ENCODE measurements around the gene CDH23.

CDH23 gene

DNA sequence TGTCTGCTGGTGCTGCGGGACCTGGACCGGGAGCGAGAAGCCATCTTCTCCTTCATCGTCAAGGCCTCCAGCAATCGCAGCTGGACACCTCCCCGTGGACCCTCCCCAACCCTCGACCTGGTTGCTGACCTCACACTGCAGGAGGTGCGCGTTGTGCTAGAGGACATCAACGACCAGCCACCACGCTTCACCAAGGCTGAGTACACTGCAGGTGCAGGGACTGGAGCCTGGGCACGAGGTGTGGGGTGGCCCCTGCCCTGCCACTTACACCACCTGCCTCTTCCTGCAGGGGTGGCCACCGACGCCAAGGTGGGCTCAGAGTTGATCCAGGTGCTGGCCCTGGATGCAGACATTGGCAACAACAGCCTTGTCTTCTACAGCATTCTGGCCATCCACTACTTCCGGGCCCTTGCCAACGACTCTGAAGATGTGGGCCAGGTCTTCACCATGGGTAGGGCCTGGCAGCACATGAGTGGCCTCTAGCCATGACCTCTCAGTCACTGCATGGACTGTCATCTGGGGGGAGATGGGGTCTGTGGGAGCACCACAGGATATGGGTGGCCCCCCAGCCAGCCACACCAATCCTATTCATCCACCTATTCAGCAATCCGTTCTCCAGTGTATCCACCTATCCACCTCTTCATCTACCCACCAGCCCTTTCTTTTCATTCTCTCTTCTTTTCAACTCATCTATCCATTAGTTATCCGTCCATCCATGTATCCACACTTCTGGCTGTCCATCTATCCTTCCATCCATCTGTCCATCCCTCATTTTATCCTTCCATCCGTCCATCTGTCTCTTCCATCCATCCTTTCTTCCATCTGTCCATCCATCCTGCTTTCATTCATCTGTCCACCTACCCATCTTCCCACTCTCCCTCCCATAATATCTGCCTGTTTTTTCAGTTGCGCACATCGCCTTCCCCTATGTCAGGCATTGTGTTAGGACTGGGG is 411.1 kb downstream of the CDH23 start:
- Histone ChIP-seq H3K9me3 (no peaks in the 10 kb centered on the region), H3K4me3 (no peak overlapping the region), H3K27ac (no peak overlapping the region), H3K27me3 (peaks cover 0 to 5% of the 10 kb centered on the region in 2 donors), H3K4me1 (peaks cover 0 to 7% (median 3%) of the 10 kb centered on the region in 4 donors), H3K36me3 (no peaks in the 10 kb centered on the region)
- no peak for DNase-seq
- TF ChIP-seq, protein P1, sequence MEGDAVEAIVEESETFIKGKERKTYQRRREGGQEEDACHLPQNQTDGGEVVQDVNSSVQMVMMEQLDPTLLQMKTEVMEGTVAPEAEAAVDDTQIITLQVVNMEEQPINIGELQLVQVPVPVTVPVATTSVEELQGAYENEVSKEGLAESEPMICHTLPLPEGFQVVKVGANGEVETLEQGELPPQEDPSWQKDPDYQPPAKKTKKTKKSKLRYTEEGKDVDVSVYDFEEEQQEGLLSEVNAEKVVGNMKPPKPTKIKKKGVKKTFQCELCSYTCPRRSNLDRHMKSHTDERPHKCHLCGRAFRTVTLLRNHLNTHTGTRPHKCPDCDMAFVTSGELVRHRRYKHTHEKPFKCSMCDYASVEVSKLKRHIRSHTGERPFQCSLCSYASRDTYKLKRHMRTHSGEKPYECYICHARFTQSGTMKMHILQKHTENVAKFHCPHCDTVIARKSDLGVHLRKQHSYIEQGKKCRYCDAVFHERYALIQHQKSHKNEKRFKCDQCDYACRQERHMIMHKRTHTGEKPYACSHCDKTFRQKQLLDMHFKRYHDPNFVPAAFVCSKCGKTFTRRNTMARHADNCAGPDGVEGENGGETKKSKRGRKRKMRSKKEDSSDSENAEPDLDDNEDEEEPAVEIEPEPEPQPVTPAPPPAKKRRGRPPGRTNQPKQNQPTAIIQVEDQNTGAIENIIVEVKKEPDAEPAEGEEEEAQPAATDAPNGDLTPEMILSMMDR (IDR thresholded peaks at IDR 0.05) = no peak
- intact Hi-C loops (cut with DNase I; ENCODE audit: low total_unique reads) = no loop called here

DNA sequence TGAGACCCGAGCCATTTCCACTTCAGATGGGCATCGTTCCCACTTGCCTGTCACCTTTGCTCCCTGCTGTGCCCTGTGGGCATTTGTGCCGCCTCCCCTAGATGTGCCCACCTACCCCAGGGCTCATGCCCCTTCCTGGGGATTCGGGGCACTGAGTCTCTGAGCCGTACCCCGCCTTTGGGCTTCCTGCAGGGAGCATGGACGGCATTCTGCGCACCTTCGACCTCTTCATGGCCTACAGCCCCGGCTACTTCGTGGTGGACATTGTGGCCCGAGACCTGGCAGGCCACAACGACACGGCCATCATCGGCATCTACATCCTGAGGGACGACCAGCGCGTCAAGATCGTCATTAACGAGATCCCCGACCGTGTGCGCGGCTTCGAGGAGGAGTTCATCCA is 412.9 kb downstream of the CDH23 start:
- Histone ChIP-seq H3K4me3 (no peak overlapping the region), H3K27me3 (peaks cover 0 to 5% of the 10 kb centered on the region in 2 donors), H3K27ac (no peak overlapping the region), H3K9me3 (no peaks in the 10 kb centered on the region), H3K4me1 (peaks cover 0 to 7% (median 3%) of the 10 kb centered on the region in 4 donors), H3K36me3 (no peaks in the 10 kb centered on the region)
- TF ChIP-seq, protein P1 (IDR thresholded peaks at IDR 0.05) = no peak
- DNase-seq = no peak
- intact Hi-C loops (cut with DNase I; ENCODE audit: low total_unique reads) = loop anchor here (5.0 kb wide), 3 partner anchors 107 to 492 kb away; partner anchors contain the start of gene SLC29A3

DNA sequence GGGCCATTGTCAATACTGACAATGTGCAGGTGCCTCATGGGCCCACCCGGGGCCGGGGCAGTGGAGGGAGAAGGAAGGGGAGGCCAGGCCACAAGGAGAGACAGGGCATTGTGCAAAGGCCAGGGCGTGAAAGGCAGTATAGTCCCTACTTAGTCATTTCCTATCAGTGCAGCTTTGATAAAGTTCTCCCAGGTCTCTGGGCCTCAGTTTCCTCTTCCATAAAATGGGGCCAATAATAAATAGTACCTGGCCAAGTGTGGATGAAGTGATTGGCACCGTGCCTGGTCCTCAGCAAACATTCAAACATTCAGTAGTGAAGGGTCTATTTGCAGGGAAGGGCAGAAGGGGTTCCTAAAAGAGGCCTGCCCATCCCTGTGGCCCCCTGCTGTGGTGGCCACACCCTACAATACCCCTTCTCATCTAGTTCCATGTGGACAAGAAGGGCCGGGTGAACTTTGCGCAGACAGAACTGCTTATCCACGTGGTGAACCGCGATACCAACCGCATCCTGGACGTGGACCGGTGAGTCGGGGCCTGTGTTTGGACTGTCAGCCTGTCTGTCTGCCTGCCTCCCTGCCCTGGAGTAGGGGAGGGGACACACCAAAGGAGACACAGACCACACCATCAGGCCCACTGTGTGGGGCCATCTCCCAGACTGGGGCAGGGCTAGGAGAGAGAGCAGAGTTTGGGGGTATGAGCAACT is 413.5 kb downstream of the CDH23 start:
- intact Hi-C loops (cut with DNase I; ENCODE audit: low total_unique reads) = loop anchor here (5.0 kb wide), 3 partner anchors 108 to 493 kb away; partner anchors contain the start of gene SLC29A3
- DNase-seq = no peak

DNA sequence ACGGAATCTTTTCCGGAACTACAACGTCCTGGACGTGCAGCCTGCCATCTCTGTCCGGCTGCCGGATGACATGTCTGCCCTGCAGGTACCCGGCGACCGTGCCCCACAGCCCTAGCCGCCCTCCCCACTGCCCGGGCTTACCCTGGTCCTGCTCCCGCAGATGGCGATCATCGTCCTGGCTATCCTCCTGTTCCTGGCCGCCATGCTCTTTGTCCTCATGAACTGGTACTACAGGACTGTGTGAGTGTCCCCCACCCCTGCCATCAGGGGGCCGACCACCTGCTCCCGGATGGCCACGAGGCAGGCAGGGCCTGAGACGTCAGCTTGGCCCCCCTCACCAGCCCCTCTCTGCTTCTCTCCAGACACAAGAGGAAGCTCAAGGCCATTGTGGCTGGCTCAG is 414.6 kb downstream of the CDH23 start:
- H3K4me3 ChIP-seq = no peak overlapping the region
- no peak for DNase-seq

More for the DNA sequence above, 413.5 kb downstream of the CDH23 start:
- TF ChIP-seq, protein P1 (IDR thresholded peaks at IDR 0.05) = no peak
- H3K4me1 ChIP-seq = peaks cover 0 to 7% (median 3%) of the 10 kb centered on the region in 4 donors
- H3K36me3 ChIP-seq = peaks cover 0 to 5% (median 5%) of the 10 kb centered on the region in 3 donors
- H3K27me3 ChIP-seq = peaks cover 0 to 5% of the 10 kb centered on the region in 2 donors
- H3K4me3 ChIP-seq = no peak overlapping the region
- H3K9me3 ChIP-seq = no peaks in the 10 kb centered on the region
- H3K27ac ChIP-seq = no peak overlapping the region

More for the DNA sequence above, 414.6 kb downstream of the CDH23 start:
- TF ChIP-seq, protein P1 (IDR thresholded peaks at IDR 0.05) = no peak
- Histone ChIP-seq H3K27me3 (peaks cover 0 to 5% of the 10 kb centered on the region in 2 donors), H3K4me1 (no peaks in the 10 kb centered on the region), H3K36me3 (peaks cover 10 to 16% (median 16%) of the 10 kb centered on the region in 3 donors), H3K9me3 (no peaks in the 10 kb centered on the region), H3K27ac (no peak overlapping the region)
- intact Hi-C loops (cut with DNase I; ENCODE audit: low total_unique reads) = loop anchor here (5.0 kb wide), 3 partner anchors 109 to 494 kb away; partner anchors contain the start of gene SLC29A3
